ENCODE measurements around the gene NME4.

NME4 gene

DNA sequence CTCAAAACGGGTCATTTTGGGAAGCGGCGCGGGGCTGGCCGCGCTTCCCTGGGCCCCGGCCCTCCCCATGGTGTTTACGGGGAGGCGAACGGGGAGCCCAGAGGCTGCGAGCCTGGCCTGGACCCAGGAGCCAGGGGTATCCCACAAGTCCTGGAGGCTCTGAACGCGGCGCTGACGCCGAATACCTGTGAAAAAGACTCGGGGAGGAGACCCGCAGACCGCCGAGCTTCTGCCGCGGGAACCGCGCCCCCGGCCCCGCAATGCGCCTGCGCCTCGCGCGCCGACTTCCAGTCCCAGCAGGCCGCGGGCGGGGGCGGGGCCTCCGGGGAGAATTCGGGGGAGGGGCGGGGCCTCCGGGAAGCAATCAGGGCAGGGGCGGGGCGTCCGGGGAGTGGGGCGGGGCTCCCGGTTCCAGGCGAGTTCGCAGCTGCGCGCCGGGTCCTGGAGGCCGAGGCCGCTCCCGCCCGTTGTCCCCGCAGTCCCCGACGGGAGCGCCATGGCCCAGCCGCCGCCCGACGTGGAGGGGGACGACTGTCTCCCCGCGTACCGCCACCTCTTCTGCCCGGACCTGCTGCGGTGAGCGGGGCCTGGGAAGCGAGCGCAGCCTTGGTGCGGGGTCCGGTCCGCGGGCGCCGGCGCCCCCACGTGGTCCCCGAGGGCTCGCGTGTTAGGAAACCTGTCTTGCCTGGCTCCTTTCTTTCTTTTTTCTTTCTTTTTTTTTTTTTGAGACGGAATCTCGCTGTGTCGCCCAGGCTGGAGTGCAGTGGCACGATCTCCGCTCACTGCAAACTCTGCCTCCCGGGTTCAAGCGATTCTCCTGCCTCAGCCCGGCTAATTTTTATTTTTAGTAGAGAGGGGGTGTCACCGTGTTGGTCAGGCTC is 4.7 kb downstream of the NME4 start, which contains the start of gene DECR2:
TSS of gene DECR2 (plus strand) at position 418 of the 881 bp plus-strand sequence. CDS start at position 497, 79 bp downstream.
- no peak for TF ChIP-seq EZH2phosphoT487 (IDR thresholded peaks at IDR 0.05; ENCODE audit: low read depth)
- TF ChIP-seq, protein P1, sequence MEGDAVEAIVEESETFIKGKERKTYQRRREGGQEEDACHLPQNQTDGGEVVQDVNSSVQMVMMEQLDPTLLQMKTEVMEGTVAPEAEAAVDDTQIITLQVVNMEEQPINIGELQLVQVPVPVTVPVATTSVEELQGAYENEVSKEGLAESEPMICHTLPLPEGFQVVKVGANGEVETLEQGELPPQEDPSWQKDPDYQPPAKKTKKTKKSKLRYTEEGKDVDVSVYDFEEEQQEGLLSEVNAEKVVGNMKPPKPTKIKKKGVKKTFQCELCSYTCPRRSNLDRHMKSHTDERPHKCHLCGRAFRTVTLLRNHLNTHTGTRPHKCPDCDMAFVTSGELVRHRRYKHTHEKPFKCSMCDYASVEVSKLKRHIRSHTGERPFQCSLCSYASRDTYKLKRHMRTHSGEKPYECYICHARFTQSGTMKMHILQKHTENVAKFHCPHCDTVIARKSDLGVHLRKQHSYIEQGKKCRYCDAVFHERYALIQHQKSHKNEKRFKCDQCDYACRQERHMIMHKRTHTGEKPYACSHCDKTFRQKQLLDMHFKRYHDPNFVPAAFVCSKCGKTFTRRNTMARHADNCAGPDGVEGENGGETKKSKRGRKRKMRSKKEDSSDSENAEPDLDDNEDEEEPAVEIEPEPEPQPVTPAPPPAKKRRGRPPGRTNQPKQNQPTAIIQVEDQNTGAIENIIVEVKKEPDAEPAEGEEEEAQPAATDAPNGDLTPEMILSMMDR (IDR thresholded peaks at IDR 0.05; ENCODE audit: low read depth, low read length) = peak; percentile 66
- H3K4me2 ChIP-seq (ENCODE audit: low read length) = peak within 1 kb of the TSS; percentile 95

DNA sequence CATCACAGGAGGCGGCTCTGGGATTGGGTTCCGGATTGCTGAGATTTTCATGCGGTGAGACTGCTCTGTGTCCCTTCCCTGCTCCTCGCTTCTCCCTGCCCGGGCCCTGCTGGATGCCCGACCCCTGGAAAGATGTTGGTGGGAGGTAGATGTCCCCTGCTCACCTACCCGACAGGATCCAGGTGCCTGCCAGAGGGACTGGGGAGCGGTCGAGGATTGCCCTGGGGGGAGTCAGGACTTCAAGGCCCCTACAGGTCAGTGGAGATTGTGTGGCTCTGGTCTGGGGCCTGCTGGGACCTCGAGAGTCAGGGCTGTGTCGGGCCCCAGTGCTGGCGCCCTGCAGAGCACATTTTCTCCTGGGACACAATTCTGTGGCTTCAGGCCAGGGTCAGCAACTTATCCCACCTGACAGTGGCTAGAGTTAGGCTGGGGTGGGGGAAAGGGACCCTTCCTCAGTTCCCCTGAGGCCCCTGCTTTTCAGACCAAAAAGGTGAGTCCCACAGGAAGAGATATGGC is 8.0 kb downstream of the NME4 start:
- H2AFZ ChIP-seq (ENCODE audit: low read depth, low read length) = no peak overlapping the region
- H3K4me1 ChIP-seq (ENCODE audit: low read length) = peaks cover 10% of the 10 kb centered on the region
- peaks cover 4% of the 10 kb centered on the region for H3K36me3 ChIP-seq (replicated peaks; ENCODE audit: low read depth, low read length)
- no peaks in the 10 kb centered on the region for H3K27me3 ChIP-seq (ENCODE audit: low read depth, low read length)
- peaks cover 5% of the 10 kb centered on the region; the same call in 1 of the 2 replicates for H3K79me2 ChIP-seq (ENCODE audit: low read length)
- no peak overlapping the region for H3K9ac ChIP-seq (ENCODE audit: low read length)
- no peak overlapping the region for H3K4me3 ChIP-seq (ENCODE audit: low read length)
- H4K20me1 ChIP-seq (ENCODE audit: insufficient read depth, low read length) = no peaks in the 10 kb centered on the region
- TF ChIP-seq, protein P1 (IDR thresholded peaks at IDR 0.05; ENCODE audit: low read depth, low read length) = no peak
- no peak for TF ChIP-seq EZH2phosphoT487 (IDR thresholded peaks at IDR 0.05; ENCODE audit: low read depth)
- no peaks in the 10 kb centered on the region for H3K9me3 ChIP-seq (ENCODE audit: insufficient read depth, low read length)
- no peak overlapping the region for H3K4me2 ChIP-seq (ENCODE audit: low read length)
- no peak overlapping the region for H3K27ac ChIP-seq (ENCODE audit: low read length)

More for the DNA sequence above, 4.7 kb downstream of the NME4 start, which contains the start of gene DECR2:
- Histone ChIP-seq H3K9me3 (ENCODE audit: insufficient read depth, low read length) (no peaks in the 10 kb centered on the region), H3K27ac (ENCODE audit: low read length) (peak within 1 kb of the TSS; percentile 80), H3K36me3 (replicated peaks; ENCODE audit: low read depth, low read length) (peaks cover 6% of the 10 kb centered on the region), H4K20me1 (ENCODE audit: insufficient read depth, low read length) (peaks cover 4% of the 10 kb centered on the region; the same call in 1 of the 2 replicates), H3K4me1 (ENCODE audit: low read length) (peaks cover 25% of the 10 kb centered on the region), H3K9ac (ENCODE audit: low read length) (peak within 1 kb of the TSS; percentile 83), H3K27me3 (ENCODE audit: low read depth, low read length) (no peaks in the 10 kb centered on the region), H2AFZ (ENCODE audit: low read depth, low read length) (peak within 1 kb of the TSS; percentile 71; the same call in 1 of the 2 replicates), H3K4me3 (ENCODE audit: low read length) (peak within 1 kb of the TSS; percentile 89), H3K79me2 (ENCODE audit: low read length) (peaks cover 21% of the 10 kb centered on the region)

DNA sequence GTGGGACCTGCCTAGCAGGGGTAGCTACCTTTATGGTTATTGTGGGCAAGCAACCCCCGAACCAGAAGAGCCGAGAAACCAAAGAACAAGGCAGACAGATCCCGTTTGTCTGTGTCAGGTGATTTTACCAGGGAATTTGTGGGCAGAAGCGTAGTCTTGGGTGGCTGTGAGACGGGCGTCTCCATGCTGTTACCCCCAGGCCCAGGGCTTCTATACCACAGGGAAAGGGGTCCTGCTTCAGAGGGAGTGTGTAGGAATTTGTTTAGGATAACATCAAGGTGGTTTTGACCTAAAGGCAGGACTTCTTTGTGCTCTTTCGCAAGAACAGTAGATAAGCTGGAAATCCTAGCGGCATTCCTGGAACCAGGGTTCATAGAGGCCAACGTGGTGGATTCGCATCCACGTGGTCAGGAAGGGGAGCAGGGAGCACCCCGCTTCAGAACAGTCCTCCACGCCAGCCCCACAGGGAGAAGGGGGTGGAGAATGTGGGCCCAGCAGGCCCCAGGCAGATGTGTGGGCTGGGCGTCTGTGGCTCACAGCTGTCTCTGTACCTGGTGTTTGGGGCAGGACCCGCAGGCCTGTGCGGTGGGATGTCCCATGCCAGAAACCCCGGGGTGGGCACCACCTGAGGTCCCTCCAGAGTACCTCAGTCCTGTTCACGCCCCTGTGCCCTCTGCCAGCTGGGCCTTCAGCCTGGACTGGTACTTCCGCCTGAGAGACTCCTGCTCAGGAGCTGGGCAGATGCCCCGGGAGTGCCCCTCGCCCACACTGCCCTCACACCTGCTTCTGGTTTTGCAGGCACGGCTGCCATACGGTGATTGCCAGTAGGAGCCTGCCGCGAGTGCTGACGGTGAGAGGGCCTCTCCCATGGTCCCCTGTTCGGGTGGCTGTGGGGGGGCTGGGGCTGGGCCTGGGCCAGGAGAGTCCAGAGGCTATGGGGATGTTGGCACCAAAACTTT is 8.8 kb downstream of the NME4 start:
- Histone ChIP-seq H3K4me1 (ENCODE audit: low read length) (0 out of 2 replicates have a peak, but pooled peaks cover 4% of the 10 kb centered on the region), H3K27ac (ENCODE audit: low read length) (no peak overlapping the region), H3K4me2 (ENCODE audit: low read length) (no peak overlapping the region), H3K36me3 (replicated peaks; ENCODE audit: low read depth, low read length) (no peaks in the 10 kb centered on the region), H3K9ac (ENCODE audit: low read length) (no peak overlapping the region), H3K4me3 (ENCODE audit: low read length) (no peak overlapping the region), H2AFZ (ENCODE audit: low read depth, low read length) (no peak overlapping the region), H3K9me3 (ENCODE audit: insufficient read depth, low read length) (no peaks in the 10 kb centered on the region), H4K20me1 (ENCODE audit: insufficient read depth, low read length) (no peaks in the 10 kb centered on the region), H3K79me2 (ENCODE audit: low read length) (peaks cover 5% of the 10 kb centered on the region; the same call in 1 of the 2 replicates), H3K27me3 (ENCODE audit: low read depth, low read length) (no peaks in the 10 kb centered on the region)
- no peak for TF ChIP-seq EZH2phosphoT487 (IDR thresholded peaks at IDR 0.05; ENCODE audit: low read depth)

DNA sequence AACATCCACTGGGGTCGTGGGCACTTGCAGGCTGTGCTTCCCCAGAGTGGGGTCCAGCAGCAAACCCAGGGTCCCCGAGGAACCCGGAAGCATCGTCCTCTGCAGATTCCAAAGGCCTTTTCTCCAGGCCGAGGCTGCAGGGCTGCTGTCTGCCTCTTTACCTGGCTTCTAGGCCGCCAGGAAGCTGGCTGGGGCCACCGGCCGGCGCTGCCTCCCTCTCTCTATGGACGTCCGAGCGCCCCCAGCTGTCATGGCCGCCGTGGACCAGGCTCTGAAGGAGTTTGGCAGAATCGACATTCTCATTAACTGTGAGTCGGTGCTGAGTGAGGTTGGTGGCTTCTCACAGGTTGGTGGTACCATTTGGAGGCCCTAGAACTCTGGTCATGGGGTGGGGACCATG is 10.3 kb downstream of the NME4 start:
- no peak overlapping the region for H3K4me3 ChIP-seq (ENCODE audit: low read length)
- H3K36me3 ChIP-seq (replicated peaks; ENCODE audit: low read depth, low read length) = no peaks in the 10 kb centered on the region
- TF ChIP-seq EZH2phosphoT487 (IDR thresholded peaks at IDR 0.05; ENCODE audit: low read depth) = no peak
- TF ChIP-seq, protein P1 (IDR thresholded peaks at IDR 0.05; ENCODE audit: low read depth, low read length) = no peak
- no peaks in the 10 kb centered on the region for H4K20me1 ChIP-seq (ENCODE audit: insufficient read depth, low read length)
- no peak overlapping the region for H3K27ac ChIP-seq (ENCODE audit: low read length)
- peaks cover 4% of the 10 kb centered on the region; the same call in 1 of the 2 replicates for H3K79me2 ChIP-seq (ENCODE audit: low read length)
- H3K4me1 ChIP-seq (ENCODE audit: low read length) = 0 out of 2 replicates have a peak, but pooled peaks cover 4% of the 10 kb centered on the region
- no peaks in the 10 kb centered on the region for H3K9me3 ChIP-seq (ENCODE audit: insufficient read depth, low read length)
- no peak overlapping the region for H3K4me2 ChIP-seq (ENCODE audit: low read length)
- no peak overlapping the region for H2AFZ ChIP-seq (ENCODE audit: low read depth, low read length)
- H3K9ac ChIP-seq (ENCODE audit: low read length) = no peak overlapping the region
- H3K27me3 ChIP-seq (ENCODE audit: low read depth, low read length) = no peaks in the 10 kb centered on the region
